HepG2 (cell line): ENCODE measurements around the gene GSTA5. TPM values are rescaled to one million over a fixed set of nuclear protein-coding genes. Genes with fewer than 3 reads are reported as not detected.
A peak's percentile ranks its signal among the peaks of the same experiment; 100 is the strongest.

Experiments
- ATF4 ChIP-seq, 2 experiments: fragments of 450-650 bp in 1 of 2; sonication (generic) in 1 of 2; formaldehyde crosslinking; IDR thresholded peaks; 2 replicates each; pipeline versions ENCODE4 v1.5.0 to v1.8.0; 2020 to 2022; ENCODE audit warnings: mild to moderate bottlenecking in 1 of 2, missing genetic modification reagents in 1 of 2
- CREM ChIP-seq, 2 experiments: sonication (generic) in 1 of 2; formaldehyde crosslinking in 1 of 2; IDR thresholded peaks; 2 replicates each; pipeline versions ENCODE4 v1.4.0 to v1.6.1; 2016 to 2020; ENCODE audit warnings: antibody characterized with exemption in 1 of 2, mild to moderate bottlenecking in 1 of 2, missing genetic modification reagents in 1 of 2
- FOXC1 ChIP-seq: sonication (generic); formaldehyde crosslinking; IDR thresholded peaks from 2 replicates; pipeline ENCODE4 v1.8.0; 2022; ENCODE audit warnings: mild to moderate bottlenecking, missing genetic modification reagents, borderline replicate concordance
- GABPB1 ChIP-seq: IDR thresholded peaks from 2 replicates; pipeline ENCODE4 v1.6.1; 2016; ENCODE audit warnings: mild to moderate bottlenecking, missing genetic modification reagents, moderate library complexity, missing compliant biosample characterization
- HMGA1 ChIP-seq: sonication (generic); formaldehyde crosslinking; conservative IDR thresholded peaks from 2 replicates; pipeline ENCODE4 v1.4.0; 2020; ENCODE audit warnings: missing genetic modification reagents
- HMGXB3 ChIP-seq: sonication (generic); formaldehyde crosslinking; IDR thresholded peaks from 2 replicates; pipeline ENCODE4 v1.4.0; 2020; ENCODE audit warnings: missing genetic modification reagents, borderline replicate concordance
- HOXA9 ChIP-seq: sonication (generic); formaldehyde crosslinking; IDR thresholded peaks from 2 replicates; pipeline ENCODE4 v1.8.1; 2022; ENCODE audit warnings: missing genetic modification reagents, mild to moderate bottlenecking, moderate library complexity, borderline replicate concordance
- PATZ1 ChIP-seq: sonication (generic); formaldehyde crosslinking; IDR thresholded peaks from 2 replicates; pipeline ENCODE4 v1.4.0; 2020; ENCODE audit warnings: missing genetic modification reagents
- SOX13 ChIP-seq, 3 experiments: fragments of 450-650 bp in 1 of 3; sonication (generic) in 1 of 3; formaldehyde crosslinking in 1 of 3; IDR thresholded peaks in 2 of 3; conservative IDR thresholded peaks in 1 of 3; 2 replicates each; pipeline versions ENCODE4 v1.5.0 to v1.6.1; 2016 to 2020; ENCODE audit warnings: antibody characterized with exemption in 1 of 3, mild to moderate bottlenecking in 1 of 3, missing compliant biosample characterization in 1 of 3, missing genetic modification reagents in 1 of 3, moderate library complexity in 1 of 3
- SUZ12 ChIP-seq: fragments of 150-350 bp; IDR thresholded peaks from 2 replicates; pipeline ENCODE4 v1.6.1; 2014; ENCODE audit warnings: low read depth, low read length
- TBL1XR1 ChIP-seq: fragments of 150-350 bp; IDR thresholded peaks from 2 replicates; pipeline ENCODE4 v1.6.1; 2014; ENCODE audit warnings: borderline replicate concordance, low read length; ENCODE audit not compliant: partially characterized antibody
- THYN1 ChIP-seq: sonication (generic); formaldehyde crosslinking; IDR thresholded peaks from 2 replicates; pipeline ENCODE4 v1.8.1; 2023; ENCODE audit warnings: low read depth, mild to moderate bottlenecking, moderate library complexity, missing genetic modification reagents, borderline replicate concordance
- ZBTB3 ChIP-seq: sonication (generic); formaldehyde crosslinking; IDR thresholded peaks from 2 replicates; pipeline ENCODE4 v1.4.0; 2020; ENCODE audit warnings: low read depth, mild to moderate bottlenecking, moderate library complexity, missing genetic modification reagents, borderline replicate concordance
- ZFP90 ChIP-seq: sonication (generic); formaldehyde crosslinking; IDR thresholded peaks from 2 replicates; pipeline ENCODE4 v1.8.0; 2022; ENCODE audit warnings: missing genetic modification reagents, mild to moderate bottlenecking, inconsistent platforms, borderline replicate concordance
- ZKSCAN5 ChIP-seq: sonication (generic); formaldehyde crosslinking; IDR thresholded peaks from 2 replicates; pipeline ENCODE4 v1.5.1; 2020; ENCODE audit warnings: mild to moderate bottlenecking, missing genetic modification reagents
- ZNF441 ChIP-seq: sonication (generic); formaldehyde crosslinking; IDR thresholded peaks from 2 replicates; pipeline ENCODE4 v1.7.0; 2021; ENCODE audit warnings: missing genetic modification reagents, borderline replicate concordance
- ZNF567 ChIP-seq: sonication (generic); formaldehyde crosslinking; IDR thresholded peaks from 2 replicates; pipeline ENCODE4 v1.8.1; 2023; ENCODE audit warnings: mild to moderate bottlenecking, missing genetic modification reagents, borderline replicate concordance
- ZNF746 ChIP-seq: sonication (generic); formaldehyde crosslinking; IDR thresholded peaks from 2 replicates; pipeline ENCODE4 v1.8.0; 2022; ENCODE audit warnings: mild to moderate bottlenecking, missing genetic modification reagents
- ZNF775 ChIP-seq: sonication (generic); formaldehyde crosslinking; IDR thresholded peaks from 2 replicates; pipeline ENCODE4 v1.4.0; 2020; ENCODE audit warnings: missing genetic modification reagents, mild to moderate bottlenecking, moderate library complexity, borderline replicate concordance
- polyA plus RNA-seq, 8 experiments: library from polyadenylated mRNA; depleted of rRNA in 3 of 8; stranded (reverse) in 7 of 8; unstranded in 1 of 8; fragments of >200 nt; fragmentation: Illumina TruSeq in 4 of 8; extraction: Trizol in 4 of 8; gene quantifications; 2 replicates each; pipeline versions ENCODE4 v1.2.1 to v1.2.3, GENCODE V29; 2011 to 2016; ENCODE audit warnings: low read depth in 4 of 8, missing spikeins in 1 of 8, mixed read lengths in 1 of 8; ENCODE audit not compliant: insufficient read depth in 1 of 8
- total RNA-seq, 5 experiments: library from RNA; depleted of rRNA; stranded (reverse); fragments of >200 nt; fragmentation: Illumina TruSeq; extraction: Trizol; gene quantifications; 2 replicates each; pipeline ENCODE4 v1.2.3, GENCODE V29; 2016; ENCODE audit warnings: low read depth in 1 of 5

The GSTA5 gene
- total and polyA plus RNA-seq, 2 of the 13 experiments (the other 11 are each of a cell fraction or from before 2014, with no cell fraction given), result not detected

GRCh38 chr6:52815167-52816092 is 25.2 kb downstream of the GSTA5 start (continued):
- TF ChIP-seq SOX13 (IDR thresholded peaks at IDR 0.05), result peak; percentile 60; the same call in 1 of the 2 replicates
- TF ChIP-seq SOX13 (CRISPR knock-in tag; conservative IDR thresholded peaks at IDR 0.05 in 1 of 2, IDR thresholded peaks at IDR 0.05 in 1 of 2), result peak in 1 of 2 experiments; percentile 59; a peak in 1 of 4 replicates
- no peak for TF ChIP-seq TBL1XR1
- 0 out of 2 replicates have a peak, but pooled peaks have one; percentile 76 for TF ChIP-seq ZFP90 (CRISPR knock-in tag)
- no peak for TF ChIP-seq ZBTB3 (CRISPR knock-in tag)
- TF ChIP-seq ZKSCAN5 (CRISPR knock-in tag), result no peak
- peak; percentile 38 for TF ChIP-seq GABPB1 (CRISPR knock-in tag)
- TF ChIP-seq CREM (IDR thresholded peaks at IDR 0.05), result peak; percentile 60; the same call in 1 of the 2 replicates
- no peak for TF ChIP-seq CREM (CRISPR knock-in tag; IDR thresholded peaks at IDR 0.05)
- peak; percentile 36; the same call in 1 of the 2 replicates for TF ChIP-seq HMGXB3 (CRISPR knock-in tag)
- TF ChIP-seq ZNF441, result no peak
- TF ChIP-seq ZNF746, result no peak
- no peak for TF ChIP-seq HOXA9 (CRISPR knock-in tag)
- TF ChIP-seq SUZ12, result no peak
- peak; percentile 30; the same call in 1 of the 2 replicates for TF ChIP-seq PATZ1
- no peak for TF ChIP-seq THYN1 (CRISPR knock-in tag)
- TF ChIP-seq HMGA1, result no peak
- peak; percentile 54; the same call in 1 of the 2 replicates for TF ChIP-seq FOXC1
- peak in 1 of 2 experiments; percentile 33; a peak in 1 of 4 replicates for TF ChIP-seq ATF4 (CRISPR knock-in tag; IDR thresholded peaks at IDR 0.05)
- TF ChIP-seq ZNF567 (CRISPR knock-in tag), result 0 out of 2 replicates have a peak, but pooled peaks have one; percentile 43
- no peak for TF ChIP-seq ZNF775
